Activated naive CD4-positive, alpha-beta T cell treated with anti-CD3 and anti-CD28 coated beads for 36 hours (primary cell): Measurements from ENCODE around the gene WDFY2. TPM values are rescaled to one million over a fixed set of nuclear protein-coding genes. Genes with fewer than 3 reads are reported as not detected.
"Not testable (repeated sequence)": the region's sequence is repeated elsewhere in the genome, so short reads cannot be mapped to it uniquely, and the experiment has no call there.

Experiments used
- CTCF ChIA-PET: fragments of 350-600 bp; sonication (Branson Sonifier 250); formaldehyde crosslinking; loops from one replicate; lab custom pipeline; 2021; ENCODE audit warnings: antibody characterized with exemption; lab: Charles Lee
- DNase-seq: peaks from one replicate; pipeline ENCODE4 v3.0.0-alpha.2; 2020
- H3K27ac Mint-ChIP-seq: one replicate; pipeline ENCODE4 v1.8.0; 2021; ENCODE audit warnings: mild to moderate bottlenecking, mixed read lengths
- H3K27me3 Mint-ChIP-seq: one replicate; pipeline ENCODE4 v1.8.0; 2021; ENCODE audit warnings: low read depth, mixed read lengths
- H3K36me3 Mint-ChIP-seq: one replicate; pipeline ENCODE4 v1.8.0; 2021; ENCODE audit warnings: low read depth, mixed read lengths
- H3K4me1 Mint-ChIP-seq: one replicate; pipeline ENCODE4 v1.8.0; 2021; ENCODE audit warnings: low read depth, mixed read lengths
- H3K4me3 Mint-ChIP-seq: one replicate; pipeline ENCODE4 v1.8.0; 2021; ENCODE audit warnings: mild to moderate bottlenecking, moderate library complexity, mixed read lengths
- H3K9me3 Mint-ChIP-seq: one replicate; pipeline ENCODE4 v1.8.0; 2021; ENCODE audit warnings: mixed read lengths
- intact Hi-C: fragments of 100-400 bp; cut with micrococcal nuclease; formaldehyde crosslinking; loops from one replicate; pipeline ENCODE4 v1.15.1; 2023
- total RNA-seq, 2 experiments: library from RNA; stranded (reverse); gene quantifications; one replicate each; pipeline ENCODE4 v1.2.3, GENCODE V29; 2021

Gene WDFY2
- total RNA-seq, 2 experiments from 2014 or later: 8.3 to 11.3 TPM

GRCh38 chr13:51551416-51551815, 32.8 kb upstream of the WDFY2 start:
- intact Hi-C loops: no loop called here
- peaks cover 5% of the 10 kb centered on the region for H3K4me1 Mint-ChIP-seq
- DNase-seq: no peak
- H3K27me3 Mint-ChIP-seq: no peaks in the 10 kb centered on the region
- CTCF ChIA-PET: no interaction called here
- no peaks in the 10 kb centered on the region for H3K9me3 Mint-ChIP-seq
- no peak overlapping the region for H3K4me3 Mint-ChIP-seq
- H3K27ac Mint-ChIP-seq: no peak overlapping the region
- no peaks in the 10 kb centered on the region for H3K36me3 Mint-ChIP-seq

DNA sequence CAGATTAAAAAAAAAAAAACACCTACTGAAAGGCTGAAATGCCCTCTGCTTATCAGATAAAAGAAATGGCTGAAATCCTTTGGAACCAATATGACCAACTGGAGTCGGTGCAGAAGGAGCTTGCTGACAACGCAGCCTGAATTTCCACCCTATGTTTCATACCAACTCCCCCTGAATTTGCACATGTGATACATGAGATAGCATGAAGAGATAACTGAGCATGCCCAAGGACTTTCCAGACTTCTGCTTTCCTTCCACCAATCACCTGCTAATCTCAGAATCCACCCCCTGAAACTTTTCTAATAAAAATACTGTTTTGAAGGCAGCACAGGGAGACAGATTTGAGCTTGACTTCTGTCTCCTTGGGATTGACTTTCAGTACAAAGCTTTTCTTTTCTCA, 32.2 kb upstream of the WDFY2 start:
- H3K9me3 Mint-ChIP-seq: no peaks in the 10 kb centered on the region
- H3K27ac Mint-ChIP-seq: no peak overlapping the region
- peaks cover 5% of the 10 kb centered on the region for H3K4me1 Mint-ChIP-seq
- intact Hi-C loops: no loop called here
- CTCF ChIA-PET: interaction anchor here (0.6 kb wide), 1 partner anchor 327 kb away, joined by 4 read pairs; no protein-coding TSS in a partner anchor
- H3K36me3 Mint-ChIP-seq: no peaks in the 10 kb centered on the region
- H3K27me3 Mint-ChIP-seq: no peaks in the 10 kb centered on the region
- DNase-seq: no peak
- no peak overlapping the region for H3K4me3 Mint-ChIP-seq

- Mint-ChIP-seq H3K4me1 (peaks cover 5% of the 10 kb centered on the region), H3K27me3 (no peaks in the 10 kb centered on the region), H3K9me3 (no peaks in the 10 kb centered on the region), H3K4me3 (no peak overlapping the region), H3K36me3 (no peaks in the 10 kb centered on the region), H3K27ac (no peak overlapping the region)
- no peak for DNase-seq
- CTCF ChIA-PET: interaction anchor here (1.8 kb wide), 1 partner anchor 12 kb away, joined by 5 read pairs; no protein-coding TSS in a partner anchor
- intact Hi-C loops: no loop called here
Measured at GRCh38 chr13:51553531-51553930, 30.7 kb upstream of the WDFY2 start.

- peaks cover 7% of the 10 kb centered on the region for H3K4me1 Mint-ChIP-seq
- no peaks in the 10 kb centered on the region for H3K9me3 Mint-ChIP-seq
- no peak overlapping the region for H3K4me3 Mint-ChIP-seq
- intact Hi-C loops: no loop called here
- H3K27ac Mint-ChIP-seq: no peak overlapping the region
- H3K36me3 Mint-ChIP-seq: no peaks in the 10 kb centered on the region
- no peak for DNase-seq
- H3K27me3 Mint-ChIP-seq: peaks cover 1% of the 10 kb centered on the region
- CTCF ChIA-PET: no interaction called here
Measured at GRCh38 chr13:51556740-51557139, 27.5 kb upstream of the WDFY2 start.

DNA sequence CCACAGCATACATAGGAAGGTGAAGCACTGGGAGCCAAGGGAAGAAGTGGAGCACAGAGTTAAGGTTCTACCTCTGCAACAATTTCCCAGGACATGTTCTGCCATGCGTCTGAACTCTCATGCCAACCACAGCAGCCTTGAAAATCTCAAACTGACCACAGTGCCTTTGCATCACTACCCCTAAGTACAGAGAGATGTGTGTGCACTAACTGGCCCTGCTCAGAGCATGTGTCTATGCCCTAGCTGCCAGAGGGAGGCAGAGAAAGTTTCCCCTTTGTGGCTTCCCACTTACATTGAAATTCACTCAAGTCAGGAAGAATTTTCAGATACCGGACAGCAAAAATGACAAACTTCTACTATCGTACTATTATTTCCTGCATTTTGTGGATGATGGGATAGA, 26.8 kb upstream of the WDFY2 start:
- Mint-ChIP-seq H3K9me3 (no peaks in the 10 kb centered on the region), H3K36me3 (no peaks in the 10 kb centered on the region), H3K4me3 (no peak overlapping the region), H3K27ac (no peak overlapping the region), H3K4me1 (peaks cover 5% of the 10 kb centered on the region), H3K27me3 (peaks cover 2% of the 10 kb centered on the region)
- CTCF ChIA-PET: no interaction called here
- no peak for DNase-seq
- intact Hi-C loops: no loop called here

GRCh38 chr13:51557875-51558612, 26.2 kb upstream of the WDFY2 start:
- Mint-ChIP-seq H3K27me3 (peaks cover 2% of the 10 kb centered on the region), H3K27ac (no peak overlapping the region), H3K36me3 (no peaks in the 10 kb centered on the region), H3K9me3 (no peaks in the 10 kb centered on the region), H3K4me3 (no peak overlapping the region), H3K4me1 (peaks cover 5% of the 10 kb centered on the region)
- no peak for DNase-seq
- CTCF ChIA-PET: no interaction called here
- intact Hi-C loops: no loop called here

GRCh38 chr13:51559946-51560735, 24.1 kb upstream of the WDFY2 start:
- no peaks in the 10 kb centered on the region for H3K9me3 Mint-ChIP-seq
- CTCF ChIA-PET: no interaction called here
- intact Hi-C loops: no loop called here
- DNase-seq: no peak
- no peak overlapping the region for H3K4me3 Mint-ChIP-seq
- peaks cover 5% of the 10 kb centered on the region for H3K4me1 Mint-ChIP-seq
- no peak overlapping the region for H3K27ac Mint-ChIP-seq
- H3K36me3 Mint-ChIP-seq: no peaks in the 10 kb centered on the region
- H3K27me3 Mint-ChIP-seq: peaks cover 2% of the 10 kb centered on the region

DNA sequence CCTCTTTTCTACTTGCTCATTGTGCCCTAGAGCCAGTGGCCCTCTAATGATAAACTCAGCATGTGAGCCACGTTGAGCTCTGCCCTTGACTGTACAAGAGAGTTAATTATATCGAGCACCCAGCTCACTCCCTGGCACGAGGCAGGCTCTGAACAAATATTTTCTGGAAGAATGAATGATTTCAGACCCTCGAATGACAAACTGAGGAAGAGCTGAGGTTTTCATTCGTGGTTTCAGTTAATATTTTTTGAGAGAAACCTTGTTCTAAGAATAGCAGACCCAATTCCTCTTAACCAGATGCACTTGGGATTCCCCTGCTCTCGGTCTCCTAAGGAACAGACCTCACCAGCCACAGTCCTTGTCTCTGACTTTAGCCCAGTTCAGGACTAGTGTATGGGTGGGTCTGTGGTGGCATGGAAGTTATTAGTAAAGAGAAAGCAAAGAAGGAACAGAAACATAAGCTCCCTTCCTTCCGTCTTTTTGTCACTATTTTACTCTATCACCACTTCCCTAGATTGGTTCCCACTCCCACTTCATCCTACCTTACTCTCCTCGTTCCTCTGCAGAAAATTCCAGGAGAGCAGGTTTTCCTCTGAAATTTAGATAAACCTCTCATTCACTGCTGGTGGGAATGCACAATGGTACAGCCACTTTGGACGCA, 22.1 kb upstream of the WDFY2 start:
- Mint-ChIP-seq H3K36me3 (no peaks in the 10 kb centered on the region), H3K27ac (no peak overlapping the region), H3K4me3 (no peak overlapping the region), H3K9me3 (no peaks in the 10 kb centered on the region), H3K4me1 (peaks cover 5% of the 10 kb centered on the region), H3K27me3 (peaks cover 2% of the 10 kb centered on the region)
- no peak for DNase-seq
- intact Hi-C loops: no loop called here
- CTCF ChIA-PET: no interaction called here

GRCh38 chr13:51564252-51564651, 20.0 kb upstream of the WDFY2 start:
- Mint-ChIP-seq H3K27me3 (peaks cover 2% of the 10 kb centered on the region), H3K4me3 (no peak overlapping the region), H3K9me3 (no peaks in the 10 kb centered on the region), H3K27ac (no peak overlapping the region), H3K36me3 (no peaks in the 10 kb centered on the region), H3K4me1 (peaks cover 5% of the 10 kb centered on the region)
- CTCF ChIA-PET: no interaction called here
- intact Hi-C loops: no loop called here
- no peak for DNase-seq

GRCh38 chr13:51564671-51565070, 19.6 kb upstream of the WDFY2 start:
- H3K36me3 Mint-ChIP-seq: no peaks in the 10 kb centered on the region
- intact Hi-C loops: no loop called here
- CTCF ChIA-PET: no interaction called here
- peaks cover 2% of the 10 kb centered on the region for H3K27me3 Mint-ChIP-seq
- no peak for DNase-seq
- H3K4me1 Mint-ChIP-seq: peaks cover 5% of the 10 kb centered on the region
- H3K27ac Mint-ChIP-seq: no peak overlapping the region
- no peak overlapping the region for H3K4me3 Mint-ChIP-seq
- no peaks in the 10 kb centered on the region for H3K9me3 Mint-ChIP-seq

DNA sequence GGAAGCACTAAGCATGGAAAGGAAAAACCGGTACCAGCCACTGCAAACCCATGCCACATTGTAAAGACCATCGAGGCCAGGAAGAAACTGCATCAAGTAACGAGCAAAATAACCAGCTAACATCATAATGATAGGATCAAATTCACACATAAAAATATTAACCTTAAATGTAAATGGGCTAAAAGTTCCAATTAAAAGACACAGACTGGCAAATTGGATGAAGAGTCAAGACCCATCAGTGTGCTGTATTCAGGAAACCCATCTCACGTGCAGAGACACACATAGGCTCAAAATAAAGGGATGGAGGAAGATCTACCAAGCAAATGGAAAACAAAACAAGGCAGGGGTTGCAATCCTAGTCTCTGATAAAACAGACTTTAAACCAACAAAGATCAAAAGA, 15.3 kb upstream of the WDFY2 start:
- H3K27me3 Mint-ChIP-seq, DNase-seq, H3K4me1 Mint-ChIP-seq, H3K9me3 Mint-ChIP-seq, H3K27ac Mint-ChIP-seq, H3K4me3 Mint-ChIP-seq, H3K36me3 Mint-ChIP-seq, intact Hi-C loops, CTCF ChIA-PET: not testable (repeated sequence)

DNA sequence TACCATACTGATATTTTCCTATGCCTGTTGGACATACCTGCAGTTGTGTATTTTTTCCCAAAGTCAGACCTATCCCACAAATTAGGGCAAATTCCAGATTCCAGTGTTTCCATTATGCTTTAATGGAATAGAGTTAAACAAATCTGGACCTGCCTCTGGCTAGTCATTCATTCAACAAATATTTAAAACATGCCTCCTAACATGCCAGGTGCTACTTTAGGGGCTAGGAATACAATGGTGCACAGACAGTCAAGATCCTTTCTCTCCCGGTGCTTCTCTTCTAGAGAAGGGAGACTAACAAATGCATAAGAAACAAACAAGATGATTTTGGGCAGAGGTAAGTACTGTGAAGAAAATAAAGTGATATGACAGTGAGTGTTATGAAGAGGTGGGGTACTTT, 7.5 kb upstream of the WDFY2 start:
- DNase-seq: no peak
- no peak overlapping the region for H3K4me3 Mint-ChIP-seq
- H3K9me3 Mint-ChIP-seq: no peaks in the 10 kb centered on the region
- intact Hi-C loops: no loop called here
- no peaks in the 10 kb centered on the region for H3K27me3 Mint-ChIP-seq
- CTCF ChIA-PET: no interaction called here
- H3K4me1 Mint-ChIP-seq: no peaks in the 10 kb centered on the region
- no peak overlapping the region for H3K27ac Mint-ChIP-seq
- no peaks in the 10 kb centered on the region for H3K36me3 Mint-ChIP-seq
